OCI-LY7 (cell line): ENCODE results near the gene SPAG6.

ENCODE experiments used
- EZH2phosphoT487 ChIP-seq: fragments of 200-600 bp; sonication (generic); IDR thresholded peaks from 2 replicates; pipeline ENCODE4 v1.6.1; 2018; ENCODE audit warnings: low read depth, borderline replicate concordance, mild to moderate bottlenecking, mixed run types, antibody characterized with exemption, low read length, moderate library complexity, mixed read lengths
- TF ChIP-seq, protein P1 (sequence below): fragments of 200-600 bp; sonication (generic); conservative IDR thresholded peaks from 2 replicates; pipeline ENCODE4 v1.5.1; 2014; ENCODE audit warnings: mild to moderate bottlenecking, antibody characterized with exemption, low read length, moderate library complexity, mixed read lengths

DNA sequence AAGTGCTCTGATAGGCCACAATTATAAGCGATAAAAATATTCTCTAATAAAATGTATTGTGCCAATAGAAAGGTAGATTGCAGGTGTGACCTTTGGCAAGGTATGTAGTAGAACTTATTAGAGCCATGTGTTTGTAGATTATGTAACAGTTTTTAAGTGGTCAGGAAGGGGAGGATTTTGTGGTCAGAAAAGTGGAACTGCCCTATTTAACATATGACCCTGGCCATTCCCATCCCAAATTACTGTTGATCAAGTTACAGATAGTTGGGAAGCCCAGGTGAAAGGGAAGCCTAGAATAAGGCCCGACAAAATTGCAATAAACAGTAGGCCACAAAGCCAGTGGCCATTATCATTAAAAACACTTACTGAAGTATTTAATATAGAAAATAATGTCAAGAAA is 89.2 kb downstream of the SPAG6 start:
- TF ChIP-seq, protein P1, sequence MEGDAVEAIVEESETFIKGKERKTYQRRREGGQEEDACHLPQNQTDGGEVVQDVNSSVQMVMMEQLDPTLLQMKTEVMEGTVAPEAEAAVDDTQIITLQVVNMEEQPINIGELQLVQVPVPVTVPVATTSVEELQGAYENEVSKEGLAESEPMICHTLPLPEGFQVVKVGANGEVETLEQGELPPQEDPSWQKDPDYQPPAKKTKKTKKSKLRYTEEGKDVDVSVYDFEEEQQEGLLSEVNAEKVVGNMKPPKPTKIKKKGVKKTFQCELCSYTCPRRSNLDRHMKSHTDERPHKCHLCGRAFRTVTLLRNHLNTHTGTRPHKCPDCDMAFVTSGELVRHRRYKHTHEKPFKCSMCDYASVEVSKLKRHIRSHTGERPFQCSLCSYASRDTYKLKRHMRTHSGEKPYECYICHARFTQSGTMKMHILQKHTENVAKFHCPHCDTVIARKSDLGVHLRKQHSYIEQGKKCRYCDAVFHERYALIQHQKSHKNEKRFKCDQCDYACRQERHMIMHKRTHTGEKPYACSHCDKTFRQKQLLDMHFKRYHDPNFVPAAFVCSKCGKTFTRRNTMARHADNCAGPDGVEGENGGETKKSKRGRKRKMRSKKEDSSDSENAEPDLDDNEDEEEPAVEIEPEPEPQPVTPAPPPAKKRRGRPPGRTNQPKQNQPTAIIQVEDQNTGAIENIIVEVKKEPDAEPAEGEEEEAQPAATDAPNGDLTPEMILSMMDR, result no peak
- TF ChIP-seq EZH2phosphoT487, result no peak
